DND-41 (cell line): ENCODE data around the gene ZNF558.

ENCODE experiments used
- CTCF ChIP-seq: IDR thresholded peaks from 2 replicates; pipeline ENCODE4 v1.5.1; 2012; ENCODE audit warnings: borderline replicate concordance, low read length, moderate library complexity, mild to moderate bottlenecking; ENCODE audit not compliant: poor library complexity, severe bottlenecking; ENCODE audit errors: extremely low read depth
- EZH2 ChIP-seq: IDR thresholded peaks from 3 replicates; pipeline ENCODE4 v1.6.1; 2012; ENCODE audit warnings: borderline replicate concordance, low read depth, mild to moderate bottlenecking, moderate library complexity, low read length, inconsistent platforms; ENCODE audit not compliant: severe bottlenecking

- TF ChIP-seq CTCF (no peak), EZH2 (no peak)
Measured at GRCh38 chr19:8850488-8850887, 18.4 kb upstream of the ZNF558 start.
